HEK293 (cell line): ENCODE measurements around the gene PTGES.

ENCODE experiments used
- CTCF ChIA-PET: fragments of 350-600 bp; formaldehyde crosslinking; extraction: SDS; loops from one replicate; lab custom pipeline; 2021; ENCODE audit warnings: antibody characterized with exemption; lab: Yijun Ruan, JAX
- POLR2A ChIA-PET: fragments of 300-600 bp; formaldehyde crosslinking; extraction: SDS; loops from one replicate; lab custom pipeline; 2020; ENCODE audit warnings: antibody characterized with exemption, inconsistent platforms; lab: Yijun Ruan, JAX
- H3K27ac ChIP-seq: fragments of 200-500 bp; sonication (Bioruptor generic); 2 replicates; pipeline ENCODE4 v1.5.1; 2014; ENCODE audit warnings: low read depth, low read length, control low read depth, inconsistent platforms; ENCODE audit errors: extremely low read depth
- H3K36me3 ChIP-seq, 2 experiments: fragments of 200-500 bp in 1 of 2; sonication (Bioruptor generic) in 1 of 2; 1 replicate in 1 of 2; 2 replicates in 1 of 2; pipeline ENCODE4 v1.5.1; 2014 to 2017; ENCODE audit warnings: inconsistent platforms in 2 of 2, low read length in 2 of 2; ENCODE audit not compliant: control insufficient read depth in 2 of 2, insufficient read depth in 1 of 2
- H3K4me1 ChIP-seq: fragments of 200-500 bp; sonication (Bioruptor generic); 2 replicates; pipeline ENCODE4 v1.5.1; 2014; ENCODE audit warnings: mild to moderate bottlenecking, low read length, inconsistent platforms; ENCODE audit not compliant: control insufficient read depth, insufficient read depth
- H3K4me3 ChIP-seq: 2 replicates; pipeline ENCODE4 v1.5.1; 2011; ENCODE audit warnings: low read depth, mild to moderate bottlenecking, control low read depth, low read length, moderate library complexity
- H3K9me3 ChIP-seq: fragments of 200-500 bp; sonication (Bioruptor generic); 2 replicates; pipeline ENCODE4 v1.5.1; 2014; ENCODE audit warnings: low read depth, low read length, inconsistent platforms; ENCODE audit not compliant: control insufficient read depth, insufficient read depth
- EGR2 ChIP-seq: fragments of 450-650 bp; formaldehyde crosslinking; IDR thresholded peaks from 2 replicates; pipeline ENCODE4 v1.5.1; 2016; ENCODE audit warnings: low read depth, missing biosample characterization, missing genetic modification characterization
- KLF1 ChIP-seq: fragments of 450-650 bp; formaldehyde crosslinking; IDR thresholded peaks from 2 replicates; pipeline ENCODE4 v1.5.1; 2016; ENCODE audit warnings: missing biosample characterization, missing genetic modification characterization
- PATZ1 ChIP-seq: fragments of 450-650 bp; formaldehyde crosslinking; IDR thresholded peaks from 2 replicates; pipeline ENCODE4 v1.5.1; 2016; ENCODE audit warnings: missing biosample characterization, missing genetic modification characterization
- ZEB2 ChIP-seq: fragments of 450-650 bp; formaldehyde crosslinking; IDR thresholded peaks from 2 replicates; pipeline ENCODE4 v1.5.1; 2016; ENCODE audit warnings: missing biosample characterization, missing genetic modification characterization
- ZFHX2 ChIP-seq: fragments of 450-650 bp; formaldehyde crosslinking; conservative IDR thresholded peaks from 2 replicates; pipeline ENCODE4 v1.5.1; 2016; ENCODE audit warnings: missing biosample characterization, missing genetic modification characterization
- ZNF548 ChIP-seq: fragments of 450-650 bp; formaldehyde crosslinking; IDR thresholded peaks from 2 replicates; pipeline ENCODE4 v1.5.1; 2016; ENCODE audit warnings: missing biosample characterization, missing genetic modification characterization
- ZNF558 ChIP-seq: fragments of 450-650 bp; formaldehyde crosslinking; IDR thresholded peaks from 2 replicates; pipeline ENCODE4 v1.5.1; 2016; ENCODE audit warnings: missing biosample characterization, missing genetic modification characterization
- ZNF664 ChIP-seq: fragments of 450-650 bp; formaldehyde crosslinking; IDR thresholded peaks from 2 replicates; pipeline ENCODE4 v1.5.1; 2016; ENCODE audit warnings: missing biosample characterization, missing genetic modification characterization
- TF ChIP-seq, protein P1 (sequence below): fragments of 450-650 bp; formaldehyde crosslinking; IDR thresholded peaks from 2 replicates; pipeline ENCODE4 v1.5.1; 2016; ENCODE audit warnings: missing biosample characterization, missing genetic modification characterization
- TF ChIP-seq, protein P2 (sequence below): fragments of 450-650 bp; formaldehyde crosslinking; IDR thresholded peaks from 2 replicates; pipeline ENCODE4 v1.5.1; 2017; ENCODE audit warnings: missing biosample characterization, missing genetic modification characterization

The PTGES gene

DNA sequence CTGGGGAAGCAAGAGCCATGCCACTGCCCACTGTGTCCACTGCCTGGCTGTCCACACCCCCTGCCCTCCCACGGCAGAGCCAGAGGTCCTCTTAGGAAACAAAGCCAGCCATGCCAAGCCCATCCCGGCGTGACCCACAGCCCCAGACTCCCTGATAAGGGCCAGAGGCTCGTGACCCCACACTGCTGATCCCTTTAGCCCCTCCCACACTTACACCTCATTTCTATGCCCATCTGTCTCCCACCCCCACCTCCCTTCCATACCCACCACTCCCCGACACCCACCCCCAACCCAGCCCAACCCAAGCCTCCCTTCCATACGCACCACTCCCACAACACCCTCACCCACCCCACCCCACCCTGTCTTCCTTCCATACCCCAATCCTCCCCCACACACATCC lies 17.3 kb downstream of the PTGES start:
- Histone ChIP-seq H3K4me3 (no peak overlapping the region), H3K4me1 (no peaks in the 10 kb centered on the region), H3K27ac (no peak overlapping the region), H3K36me3 (no peaks in the 10 kb centered on the region), H3K9me3 (no peaks in the 10 kb centered on the region)
- ChIA-PET POLR2A (no interaction called here), CTCF (interaction anchor here (1.0 to 9.7 kb wide), 4 partner anchors 8 to 93 kb away, joined by 3 to 220 read pairs (median 64); partner anchors contain the start of gene ASB6)
- TF ChIP-seq ZFHX2 (tag by site-specific recombination) (peak; percentile 54), EGR2 (tag by site-specific recombination) (peak; percentile 56), KLF1 (peak; percentile 92), ZNF558 (tag by site-specific recombination) (no peak)

DNA sequence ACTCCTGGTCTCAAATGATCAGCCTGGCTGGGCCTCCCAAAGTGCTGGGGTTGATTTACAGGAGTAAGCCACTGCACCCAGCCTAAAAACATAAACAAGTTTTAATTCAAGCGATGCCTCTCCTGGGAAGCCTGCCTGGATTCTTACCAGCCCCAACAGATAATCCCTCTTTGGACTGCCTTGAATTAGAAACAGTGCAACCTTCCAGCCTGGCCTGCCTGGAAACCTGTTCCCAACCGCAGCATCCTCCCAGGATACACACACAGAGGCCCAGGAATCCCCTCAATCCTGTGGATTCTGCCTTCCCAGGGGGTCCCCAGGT lies 19.2 kb downstream of the PTGES start:
- Histone ChIP-seq H3K36me3 (no peaks in the 10 kb centered on the region), H3K4me1 (no peaks in the 10 kb centered on the region), H3K9me3 (no peaks in the 10 kb centered on the region), H3K4me3 (no peak overlapping the region), H3K27ac (no peak overlapping the region)
- POLR2A ChIA-PET, result no interaction called here
- TF ChIP-seq, protein P1, sequence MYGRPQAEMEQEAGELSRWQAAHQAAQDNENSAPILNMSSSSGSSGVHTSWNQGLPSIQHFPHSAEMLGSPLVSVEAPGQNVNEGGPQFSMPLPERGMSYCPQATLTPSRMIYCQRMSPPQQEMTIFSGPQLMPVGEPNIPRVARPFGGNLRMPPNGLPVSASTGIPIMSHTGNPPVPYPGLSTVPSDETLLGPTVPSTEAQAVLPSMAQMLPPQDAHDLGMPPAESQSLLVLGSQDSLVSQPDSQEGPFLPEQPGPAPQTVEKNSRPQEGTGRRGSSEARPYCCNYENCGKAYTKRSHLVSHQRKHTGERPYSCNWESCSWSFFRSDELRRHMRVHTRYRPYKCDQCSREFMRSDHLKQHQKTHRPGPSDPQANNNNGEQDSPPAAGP (tag by site-specific recombination), result 0 out of 2 replicates have a peak, but pooled peaks have one; percentile 10
- TF ChIP-seq PATZ1 (tag by site-specific recombination) (no peak), KLF1 (0 out of 2 replicates have a peak, but pooled peaks have one; percentile 6), ZNF664 (no peak), ZEB2 (no peak)
- CTCF ChIA-PET, result interaction anchor here (0.6 to 1.5 kb wide), 2 partner anchors 11 to 57 kb away, joined by 3 read pairs; no protein-coding TSS in a partner anchor

GRCh38 chr9:129732946-129733631 lies 19.8 kb downstream of the PTGES start:
- POLR2A ChIA-PET, result no interaction called here
- Histone ChIP-seq H3K27ac (no peak overlapping the region), H3K36me3 (no peaks in the 10 kb centered on the region), H3K4me1 (no peaks in the 10 kb centered on the region), H3K4me3 (no peak overlapping the region), H3K9me3 (no peaks in the 10 kb centered on the region)
- TF ChIP-seq, protein P2, sequence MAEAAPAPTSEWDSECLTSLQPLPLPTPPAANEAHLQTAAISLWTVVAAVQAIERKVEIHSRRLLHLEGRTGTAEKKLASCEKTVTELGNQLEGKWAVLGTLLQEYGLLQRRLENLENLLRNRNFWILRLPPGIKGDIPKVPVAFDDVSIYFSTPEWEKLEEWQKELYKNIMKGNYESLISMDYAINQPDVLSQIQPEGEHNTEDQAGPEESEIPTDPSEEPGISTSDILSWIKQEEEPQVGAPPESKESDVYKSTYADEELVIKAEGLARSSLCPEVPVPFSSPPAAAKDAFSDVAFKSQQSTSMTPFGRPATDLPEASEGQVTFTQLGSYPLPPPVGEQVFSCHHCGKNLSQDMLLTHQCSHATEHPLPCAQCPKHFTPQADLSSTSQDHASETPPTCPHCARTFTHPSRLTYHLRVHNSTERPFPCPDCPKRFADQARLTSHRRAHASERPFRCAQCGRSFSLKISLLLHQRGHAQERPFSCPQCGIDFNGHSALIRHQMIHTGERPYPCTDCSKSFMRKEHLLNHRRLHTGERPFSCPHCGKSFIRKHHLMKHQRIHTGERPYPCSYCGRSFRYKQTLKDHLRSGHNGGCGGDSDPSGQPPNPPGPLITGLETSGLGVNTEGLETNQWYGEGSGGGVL, result no peak
- TF ChIP-seq ZNF548 (tag by site-specific recombination) (no peak), KLF1 (peak; percentile 95), ZFHX2 (tag by site-specific recombination) (0 out of 2 replicates have a peak, but pooled peaks have one; percentile 25), EGR2 (tag by site-specific recombination) (peak; percentile 40; the same call in 1 of the 2 replicates)
- TF ChIP-seq, protein P1 (tag by site-specific recombination), result 0 out of 2 replicates have a peak, but pooled peaks have one; percentile 22
- CTCF ChIA-PET, result interaction anchor here (0.6 to 1.5 kb wide), 2 partner anchors 19 to 57 kb away, joined by 3 to 4 read pairs; no protein-coding TSS in a partner anchor
